GM19043 (cell line): ENCODE results near the gene KRT6A.

ENCODE experiments used
- ATAC-seq: cut with Tn5 transposase; IDR thresholded peaks from one replicate; pipeline ENCODE4 v1.9.1; 2021; ENCODE audit warnings: low read depth; ENCODE audit not compliant: unreplicated experiment

Gene KRT6A

DNA sequence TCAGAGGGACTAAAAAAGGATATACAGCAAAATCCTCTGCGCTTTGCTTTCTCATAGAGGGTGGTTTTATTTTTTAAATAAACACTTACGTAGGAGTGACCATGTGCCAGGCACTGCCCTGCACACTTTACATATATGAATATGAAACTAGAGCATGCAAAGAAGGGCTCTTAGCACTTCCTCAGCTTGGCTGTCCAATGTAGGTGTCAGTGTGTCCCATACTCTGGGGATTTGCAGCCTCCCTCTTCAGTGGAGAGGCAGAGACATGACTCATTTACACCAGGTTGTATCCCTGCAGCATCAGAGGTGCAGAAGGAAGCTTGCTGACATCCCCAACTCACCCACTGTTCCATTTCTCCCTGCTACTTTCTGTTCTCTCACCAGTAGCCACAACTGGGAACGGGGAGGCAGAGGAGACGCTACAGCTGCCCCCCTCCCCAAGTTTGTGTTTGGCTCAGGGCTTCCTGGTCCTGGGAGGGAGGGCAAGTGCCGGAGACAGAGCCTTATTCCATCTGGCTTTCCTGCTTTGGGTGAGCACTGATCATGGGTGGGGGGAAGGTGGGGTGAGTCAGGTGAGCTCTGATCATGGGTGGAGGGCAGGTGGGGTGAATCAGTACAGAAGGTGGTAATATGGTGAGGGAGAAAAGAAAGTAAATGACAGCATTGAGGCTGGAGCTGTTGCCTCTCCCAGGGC, 32.0 kb upstream of the KRT6A start:
- ATAC-seq, result no peak

DNA sequence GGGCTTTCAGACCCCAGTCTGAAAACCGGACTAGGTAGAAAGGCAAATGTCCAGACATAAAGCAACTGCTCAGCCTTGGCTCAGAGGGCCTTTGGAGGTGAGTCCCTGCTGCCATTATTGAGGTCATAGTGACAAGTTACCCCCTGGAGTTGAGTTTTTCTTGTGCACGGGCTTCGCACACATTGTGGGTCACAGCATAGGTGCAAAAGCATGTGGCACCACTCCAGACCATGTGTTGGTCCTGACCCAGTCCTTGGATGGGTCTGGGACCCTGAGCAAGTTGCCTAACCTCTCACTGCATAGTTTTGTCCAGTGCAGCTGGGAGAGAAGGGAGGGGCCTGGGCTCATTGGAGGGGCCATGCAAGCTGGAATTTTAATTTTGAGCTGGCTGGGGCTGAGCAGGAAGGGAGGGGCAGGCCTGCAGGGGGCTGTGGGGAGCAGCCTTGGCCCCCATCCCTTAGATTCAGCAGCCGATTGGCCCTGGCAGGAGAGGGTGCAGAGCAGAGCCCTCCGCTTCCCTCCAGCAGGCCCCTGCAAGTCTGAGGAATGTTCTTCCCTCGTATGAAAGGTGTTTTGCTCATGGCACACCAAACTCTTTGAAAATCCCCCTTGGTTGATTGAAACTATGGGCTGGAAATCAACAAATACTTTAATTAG, 31.3 kb upstream of the KRT6A start:
- no peak for ATAC-seq

DNA sequence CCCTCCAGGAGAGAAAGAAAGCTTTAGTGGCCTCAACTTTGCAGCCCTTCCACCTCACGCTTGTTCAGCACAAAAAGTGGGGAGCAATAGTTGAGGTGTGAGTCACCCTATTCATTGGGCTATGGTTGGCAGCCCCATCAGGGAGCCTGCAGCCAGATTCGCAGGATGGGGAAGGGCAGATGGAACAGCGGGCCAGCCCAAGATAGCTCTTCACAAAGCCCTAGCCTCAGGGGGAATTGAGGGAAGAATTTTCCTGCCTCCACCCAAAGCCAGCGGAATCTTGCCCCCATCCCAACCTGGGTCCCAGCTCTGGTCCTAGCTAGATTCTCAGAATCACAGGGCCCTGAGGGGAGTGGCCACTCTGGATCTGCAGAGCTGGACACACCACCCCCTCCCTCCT, 30.8 kb upstream of the KRT6A start:
- no peak for ATAC-seq

DNA sequence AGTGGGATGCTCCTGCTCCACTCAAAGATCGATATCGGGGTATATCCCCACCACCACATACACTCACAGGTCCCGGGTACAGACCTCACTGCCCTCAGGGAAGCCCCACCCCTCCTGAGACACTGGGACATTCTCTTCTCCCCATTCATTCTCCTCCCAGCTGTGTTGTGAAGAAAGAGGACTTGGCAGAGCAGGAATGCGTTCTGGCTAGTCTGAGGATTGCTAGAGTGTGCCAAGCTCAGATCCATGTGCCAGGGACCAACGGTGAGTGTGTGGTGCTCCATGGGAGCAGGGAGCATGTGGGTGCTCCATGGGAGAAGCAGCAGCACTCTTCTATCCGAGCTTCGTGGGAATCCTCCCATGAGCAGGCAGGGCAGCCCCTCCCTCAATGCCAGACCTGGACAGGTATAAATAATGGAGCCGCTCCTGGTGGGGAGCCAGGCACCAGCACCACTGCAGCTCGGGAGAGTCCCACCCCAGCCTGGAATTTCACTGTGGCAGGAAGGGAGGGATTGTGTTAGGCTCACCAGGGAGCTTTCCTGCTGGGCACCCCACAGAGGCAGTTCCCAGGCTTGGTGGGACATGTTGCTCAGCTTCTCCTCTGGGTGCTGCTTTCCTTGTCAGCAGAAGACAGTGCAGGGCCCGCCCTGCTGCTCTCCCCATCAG, 29.4 kb upstream of the KRT6A start:
- no peak for ATAC-seq

DNA sequence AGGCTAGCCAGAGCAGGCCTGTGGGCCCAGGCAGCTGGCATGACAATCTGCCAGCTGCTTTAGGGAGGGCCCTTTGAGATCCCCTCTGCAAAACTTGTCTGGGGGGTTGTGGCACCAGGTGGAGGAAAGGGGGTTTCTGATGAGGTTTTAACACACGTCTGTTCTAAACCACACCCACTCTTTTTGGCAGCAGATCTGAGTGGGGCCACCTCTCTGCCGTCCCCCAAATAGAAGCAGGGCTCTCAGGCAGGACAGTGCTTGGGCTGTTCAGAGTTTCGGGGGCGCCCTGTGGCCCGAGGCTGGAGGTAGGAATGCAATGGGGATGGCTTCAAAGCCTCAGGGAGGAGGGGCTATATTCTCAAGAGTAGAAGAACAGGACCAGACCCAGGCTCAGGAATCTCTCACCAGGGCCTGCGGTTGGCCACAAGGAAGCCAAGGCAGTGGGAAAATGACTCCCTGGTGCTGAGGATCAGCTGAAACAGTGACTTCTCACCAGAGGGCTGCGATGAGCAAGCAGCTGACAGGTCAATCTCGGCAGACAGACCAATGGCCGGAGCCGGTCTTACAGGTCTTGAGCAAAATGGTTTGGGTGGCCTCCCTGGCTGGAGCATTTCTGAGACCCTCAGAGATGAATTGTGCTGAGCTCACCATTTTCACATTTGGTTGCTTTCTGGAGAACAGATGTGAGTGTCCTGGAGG, 28.7 kb upstream of the KRT6A start:
- no peak for ATAC-seq

DNA sequence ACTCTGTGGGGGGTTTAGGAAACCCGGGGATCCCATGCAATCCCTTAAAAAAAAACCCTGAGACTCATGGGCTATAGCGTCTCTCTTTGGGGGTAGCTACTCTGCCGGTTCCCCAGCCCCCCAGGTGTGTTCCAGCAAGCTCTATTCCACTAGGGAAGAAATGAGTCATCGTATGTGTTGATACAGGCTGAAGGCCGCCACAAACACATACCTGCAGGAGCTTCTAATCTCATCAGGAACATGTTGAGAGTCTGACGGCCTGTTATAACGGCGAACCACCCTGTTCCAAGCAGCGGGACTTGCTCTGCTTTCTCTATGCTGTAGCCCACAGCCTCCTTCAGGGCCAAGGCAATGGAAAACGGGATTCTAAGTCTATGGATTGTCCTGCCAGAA, 28.1 kb upstream of the KRT6A start:
- no peak for ATAC-seq

DNA sequence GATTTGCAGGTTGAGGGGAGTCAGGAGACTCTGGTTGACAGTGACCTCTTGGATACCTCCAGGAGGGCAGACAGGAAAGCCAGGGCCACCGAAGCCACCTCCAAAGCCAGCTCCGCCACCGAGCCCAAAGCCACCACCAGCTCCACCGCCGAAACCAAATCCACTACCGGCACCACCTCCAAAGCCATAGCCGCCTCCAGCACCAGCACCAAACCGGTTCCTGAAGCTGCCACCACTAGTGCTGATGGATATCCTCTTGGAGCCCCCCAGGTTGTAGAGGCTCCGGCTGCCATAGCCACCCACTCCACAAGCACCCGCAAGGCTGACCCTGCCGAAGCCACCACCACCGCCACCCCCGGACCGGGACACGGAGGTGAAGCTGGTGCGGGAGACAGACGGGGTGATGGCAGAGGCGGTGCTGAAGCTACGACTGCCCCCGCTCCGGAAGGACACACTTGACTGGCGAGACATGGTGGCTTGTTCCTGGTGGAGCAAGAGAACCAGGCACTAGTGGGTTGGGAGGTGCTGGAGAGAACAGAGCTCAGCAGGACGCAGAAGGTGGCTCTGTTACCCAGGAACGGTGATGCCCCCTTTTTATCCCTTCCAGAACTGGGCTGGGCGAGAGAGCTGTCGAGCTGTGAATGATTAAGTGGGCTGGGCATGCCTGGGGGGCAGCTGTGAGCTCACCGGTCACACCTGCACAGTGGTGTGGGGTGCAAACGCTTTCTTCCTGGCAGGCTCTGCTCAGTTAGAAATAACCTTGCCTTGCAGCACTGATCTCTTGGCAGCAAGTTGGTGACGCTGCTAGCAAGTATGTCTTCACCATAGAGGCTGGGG, 27.0 kb upstream of the KRT6A start, which contains the start of gene KRT5:
Gene KRT5, minus strand, starts transcription at position 569 of the 837 bp plus-strand sequence. Its CDS starts 98 bp downstream, at position 471.
- ATAC-seq, result no peak

DNA sequence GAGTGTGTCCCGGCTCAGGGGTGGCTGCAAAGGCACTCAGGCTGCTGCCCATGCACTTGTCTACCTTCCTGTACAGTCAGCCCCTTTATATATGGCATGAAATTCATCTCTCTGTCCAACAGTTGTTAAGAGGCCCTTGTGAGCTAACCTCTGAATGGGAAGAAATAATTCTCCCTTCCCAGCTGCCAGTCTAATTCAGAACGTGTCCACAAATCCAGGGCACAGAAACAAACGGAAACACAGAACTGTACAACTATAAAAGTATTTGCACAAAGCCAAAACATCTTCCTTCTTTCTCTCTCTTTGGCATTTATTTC, 26.3 kb upstream of the KRT6A start:
- no peak for ATAC-seq

DNA sequence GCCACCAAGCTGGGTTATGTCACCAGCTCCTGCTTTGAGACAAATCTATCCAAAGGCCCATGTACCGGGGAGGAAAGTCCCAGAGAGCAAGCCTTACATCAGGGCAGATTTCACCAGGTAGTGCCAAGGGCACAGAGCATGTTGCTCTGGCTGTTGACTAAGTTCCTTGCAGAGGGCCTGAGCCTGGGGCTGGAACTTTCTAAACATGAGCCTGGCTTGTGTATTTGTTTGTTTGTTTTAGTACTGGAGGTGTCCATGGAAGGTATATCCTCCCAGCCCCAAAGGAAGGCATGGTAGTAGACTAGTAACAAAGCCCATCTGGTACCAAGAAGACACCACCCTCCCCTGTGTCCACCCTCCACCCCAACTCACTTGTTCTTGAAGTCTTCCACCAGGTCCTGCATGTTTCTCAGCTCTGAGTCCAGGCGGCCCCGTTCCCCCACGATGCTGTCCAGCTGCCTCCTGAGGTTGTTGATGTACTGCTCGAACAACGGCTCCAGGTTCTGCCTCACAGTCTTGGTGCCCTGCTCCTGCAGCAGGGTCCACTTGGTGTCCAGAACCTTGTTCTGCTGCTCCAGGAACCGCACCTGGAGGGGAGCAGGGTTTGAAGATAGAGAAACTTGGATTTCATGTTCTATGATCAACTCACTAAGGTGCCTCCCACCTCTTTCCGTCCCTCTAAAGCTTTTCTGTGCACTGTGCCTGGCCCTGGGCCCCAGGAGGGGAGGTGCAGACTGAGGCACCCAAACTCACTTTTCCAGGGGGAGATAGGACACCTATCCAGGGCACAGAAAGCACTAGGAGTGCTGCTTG, 25.7 kb upstream of the KRT6A start:
- no peak for ATAC-seq

DNA sequence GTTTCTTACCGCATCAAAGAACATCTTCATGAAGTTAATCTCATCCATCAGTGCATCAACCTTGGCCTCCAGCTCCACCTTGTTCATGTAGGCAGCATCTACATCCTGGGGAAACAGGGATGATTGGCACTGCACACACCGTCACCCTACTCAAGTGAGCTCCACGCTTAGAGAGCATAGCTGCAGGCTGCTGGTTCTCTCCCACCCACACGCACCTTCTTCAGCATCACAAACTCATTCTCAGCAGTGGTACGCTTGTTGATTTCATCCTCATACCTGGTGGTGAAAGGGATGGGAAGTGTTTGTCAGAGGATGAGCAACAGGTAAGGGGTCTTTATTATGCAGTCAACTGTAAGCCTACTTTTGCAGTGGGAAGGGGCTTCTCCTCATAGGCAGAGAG, 24.8 kb upstream of the KRT6A start:
- ATAC-seq, result no peak

DNA sequence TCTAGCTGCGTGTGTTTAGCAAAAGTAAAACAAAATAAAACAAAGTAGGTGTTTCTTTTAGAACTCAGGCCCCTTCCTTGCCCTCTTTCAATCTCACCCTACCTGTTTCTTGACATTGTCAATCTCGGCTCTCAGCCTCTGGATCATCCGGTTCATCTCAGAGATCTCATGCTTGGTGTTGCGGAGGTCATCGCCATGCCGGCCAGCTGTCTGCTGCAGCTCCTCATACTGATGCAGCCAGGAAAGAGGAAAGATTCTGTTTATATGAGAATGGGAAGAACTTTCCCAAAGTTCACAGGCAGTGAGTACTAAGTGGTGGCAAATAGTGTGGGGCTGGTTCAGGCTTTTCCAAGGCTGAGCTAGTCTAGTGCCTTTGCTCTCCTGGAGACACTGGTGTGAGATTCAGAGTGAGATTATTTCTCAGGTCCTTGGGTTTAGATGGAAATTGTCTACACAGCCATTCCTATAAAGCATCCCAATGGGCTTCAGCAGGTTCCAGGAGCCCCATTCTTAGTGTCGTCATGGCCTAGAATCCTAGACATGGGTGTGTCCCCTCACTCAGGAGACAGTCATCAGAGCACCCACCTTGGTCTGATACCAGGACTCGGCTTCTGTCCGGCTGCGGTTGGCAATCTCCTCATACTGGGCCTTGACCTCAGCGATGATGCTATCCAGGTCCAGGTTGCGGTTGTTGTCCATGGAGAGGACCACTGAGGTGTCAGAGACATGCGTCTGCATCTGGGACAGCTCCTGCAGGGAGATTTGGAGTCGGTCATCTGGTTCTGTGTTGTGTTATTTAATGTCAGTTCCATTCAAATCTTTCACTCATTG, 24.2 kb upstream of the KRT6A start:
- no peak for ATAC-seq

DNA sequence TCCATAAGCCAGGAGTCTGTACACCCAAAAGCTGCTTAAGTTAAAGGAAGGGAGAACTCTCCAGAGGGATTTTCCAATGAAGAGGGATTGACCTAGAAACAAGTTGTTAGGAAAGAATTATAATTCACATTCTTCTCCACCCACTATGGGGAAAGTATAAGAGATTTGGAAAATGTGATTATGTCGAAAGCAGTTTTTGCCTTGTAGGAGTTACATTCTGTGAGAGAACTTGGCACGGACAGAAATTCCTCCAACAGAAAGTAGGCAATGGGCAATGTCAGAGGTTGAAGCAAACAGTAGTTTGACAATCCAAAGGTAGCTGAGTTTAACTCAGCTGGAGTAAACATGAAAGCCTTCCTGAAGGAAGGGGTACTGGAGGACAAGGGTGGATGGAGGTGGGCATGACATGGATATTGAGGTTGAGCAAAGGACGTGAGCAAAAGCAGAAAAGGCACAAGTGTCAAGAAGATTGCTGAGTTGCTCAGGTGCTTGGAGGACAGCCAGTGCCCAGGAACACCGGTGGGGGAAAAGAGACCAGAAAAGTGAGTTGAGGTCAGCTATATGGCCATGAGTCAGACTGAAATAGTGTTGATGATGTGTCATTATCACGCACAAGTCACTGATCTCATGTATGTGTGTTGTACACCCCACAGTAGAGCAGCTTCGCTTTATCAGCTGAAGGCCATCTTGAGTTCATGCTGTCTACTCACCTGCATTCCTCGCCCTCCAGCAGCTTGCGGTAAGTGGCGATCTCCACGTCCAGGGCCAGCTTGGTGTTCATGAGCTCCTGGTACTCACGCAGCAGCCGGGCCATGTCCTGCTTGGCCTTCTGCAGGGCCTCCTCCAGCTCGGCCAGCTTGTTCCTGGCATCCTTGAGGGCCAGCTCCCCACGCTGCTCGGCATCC, 23.1 kb upstream of the KRT6A start:
- ATAC-seq, result no peak

DNA sequence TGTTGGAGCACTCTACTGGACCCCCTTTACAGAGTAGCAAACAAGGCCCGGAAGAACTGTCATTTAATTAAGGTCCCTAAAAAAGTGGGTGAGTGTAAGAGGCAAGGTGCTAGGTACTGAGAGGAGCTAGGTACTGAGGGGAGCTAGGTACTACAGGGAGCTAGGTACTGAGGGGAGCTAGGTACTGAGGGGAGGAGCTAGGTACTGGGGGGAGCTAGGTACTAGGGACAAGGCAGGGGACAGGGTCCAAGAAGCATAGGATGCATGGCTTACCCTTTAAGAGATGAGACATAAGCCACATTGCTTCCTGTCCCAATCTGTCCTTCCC, 22.2 kb upstream of the KRT6A start:
- no peak for ATAC-seq

DNA sequence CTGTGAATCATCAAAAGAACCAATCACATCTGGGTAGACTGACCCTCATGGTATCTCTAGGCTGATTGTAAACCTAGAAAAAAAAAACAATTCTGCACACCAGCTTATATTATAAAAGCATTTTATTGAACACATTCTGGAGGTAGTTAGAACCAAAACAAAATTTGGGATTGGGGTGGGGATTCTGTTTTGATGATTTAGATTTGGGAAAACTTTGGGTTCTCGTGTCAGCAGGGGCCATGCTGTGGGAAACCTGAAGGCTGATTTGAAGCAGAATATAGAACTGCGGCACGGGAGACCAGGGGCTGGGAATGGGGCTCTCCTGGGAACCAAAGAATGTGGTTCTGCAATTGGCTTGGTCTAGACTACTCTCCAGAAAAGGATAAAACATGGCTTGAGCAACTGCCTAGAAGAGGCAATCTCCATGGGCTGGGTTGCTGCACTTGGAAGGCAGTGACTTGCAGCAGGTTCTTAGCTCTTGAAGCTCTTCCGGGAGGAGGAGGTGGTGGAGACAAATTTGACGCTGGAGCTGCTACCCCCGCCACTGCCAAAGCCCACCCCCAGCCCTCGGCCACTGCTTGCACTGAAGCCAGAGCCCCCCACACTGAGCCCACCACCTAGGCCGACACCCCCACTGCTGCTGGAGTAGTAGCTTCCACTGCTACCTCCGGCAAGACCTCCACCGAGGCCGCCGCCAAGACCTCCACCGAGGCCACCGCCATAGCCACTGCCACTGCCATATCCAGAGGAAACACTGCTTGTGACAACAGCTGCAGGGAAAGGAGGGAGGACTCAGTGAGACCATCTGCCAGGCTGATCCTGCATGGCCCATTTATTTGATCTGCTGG, 21.6 kb upstream of the KRT6A start:
- ATAC-seq, result no peak

DNA sequence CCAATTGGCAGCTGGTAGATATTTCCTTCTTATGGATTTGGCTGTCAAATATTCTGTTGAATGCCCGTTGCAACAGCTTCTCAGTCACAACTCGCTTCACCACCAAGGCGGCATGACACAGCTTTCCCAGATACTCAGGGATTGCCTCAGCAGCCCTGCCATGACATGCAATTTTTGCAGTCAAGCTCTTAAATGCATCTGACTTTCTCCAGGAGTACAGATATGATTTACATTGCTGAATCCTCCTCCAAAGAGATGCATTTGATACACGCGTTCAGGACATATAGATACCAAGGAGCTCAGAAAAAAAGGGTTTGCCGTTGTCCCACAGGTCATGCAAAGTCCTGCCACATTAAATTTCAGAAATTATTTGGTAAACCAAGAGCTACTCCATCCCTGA, 20.7 kb upstream of the KRT6A start:
- no peak for ATAC-seq

DNA sequence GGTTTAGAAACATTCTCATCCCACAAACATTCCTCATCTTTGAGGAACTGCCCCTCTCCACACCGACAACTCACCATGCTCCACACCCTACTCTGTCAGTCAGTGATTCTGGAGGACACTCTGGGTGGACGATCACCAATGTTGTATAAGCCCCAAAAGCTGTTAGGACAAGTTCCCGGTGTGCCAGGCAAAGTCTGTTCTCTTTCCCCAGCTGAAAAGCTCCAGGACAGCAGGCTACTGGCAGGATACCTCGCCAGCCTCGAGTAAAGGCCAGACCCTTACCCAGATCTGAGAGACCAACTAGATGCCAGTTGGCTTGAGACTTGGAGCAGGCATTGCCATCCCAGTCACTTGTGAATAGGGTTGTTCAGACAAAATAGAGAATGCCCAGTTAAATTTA, 15.2 kb upstream of the KRT6A start:
- ATAC-seq, result no peak
